HCEC 1CT (cell line): Measurements from ENCODE around the gene PEX7.
"Not testable (repeated sequence)": the region's sequence is repeated elsewhere in the genome, so short reads cannot be mapped to it uniquely, and the experiment has no call there.

Experiments
- DNase-seq: peaks from one replicate; pipeline ENCODE4 v3.0.0-alpha.2; 2017

PEX7 gene

GRCh38 chr6:136956590-136957544, 134.5 kb downstream of the PEX7 start:
- no peak for DNase-seq

- no peak for DNase-seq
Measured at GRCh38 chr6:136958168-136958567, 135.8 kb downstream of the PEX7 start.

GRCh38 chr6:136959471-136959891, 137.1 kb downstream of the PEX7 start:
- no peak for DNase-seq

GRCh38 chr6:136959935-136960334, 137.5 kb downstream of the PEX7 start:
- DNase-seq: not testable (repeated sequence)

- DNase-seq: no peak
Measured at GRCh38 chr6:136960781-136961180, 138.4 kb downstream of the PEX7 start.

GRCh38 chr6:136961848-136962247, 139.5 kb downstream of the PEX7 start:
- no peak for DNase-seq

- no peak for DNase-seq
Measured at GRCh38 chr6:136962661-136963060, 140.3 kb downstream of the PEX7 start.

GRCh38 chr6:136963259-136963658, 140.9 kb downstream of the PEX7 start:
- DNase-seq: no peak
